GM12891 (cell line): ENCODE data around the gene TMEM87B.

Experiments used
- POLR2A ChIP-seq: IDR thresholded peaks from 2 replicates; pipeline ENCODE4 v1.6.1; 2011; ENCODE audit warnings: low read depth, low read length, control low read depth
- POLR2AphosphoS5 ChIP-seq: IDR thresholded peaks from 2 replicates; pipeline ENCODE4 v1.6.1; 2011; ENCODE audit warnings: low read depth, low read length, control low read depth
- POU2F2 ChIP-seq: IDR thresholded peaks from 2 replicates; pipeline ENCODE4 v1.6.1; 2011; ENCODE audit warnings: low read depth, mild to moderate bottlenecking, control low read depth, low read length, moderate library complexity
- SPI1 ChIP-seq: IDR thresholded peaks from 2 replicates; pipeline ENCODE4 v1.6.1; 2011; ENCODE audit warnings: low read depth, low read length, control low read depth
- TAF1 ChIP-seq: IDR thresholded peaks from 2 replicates; pipeline ENCODE4 v1.6.1; 2011; ENCODE audit warnings: low read depth, low read length, control low read depth

- TF ChIP-seq POLR2A (no peak), SPI1 (no peak), TAF1 (no peak), POLR2AphosphoS5 (no peak), POU2F2 (no peak)
These were observed 87.5 kb downstream of the TMEM87B start for GRCh38 chr2:112142525-112143078.
